Measurements from ENCODE around the gene RUNX3.
A peak's percentile ranks its signal among the peaks of the same experiment; 100 is the strongest.

RUNX3 gene

GRCh38 chr1:24964811-24965570, 34.9 kb upstream of the RUNX3 start:
- TF ChIP-seq CTCF (IDR thresholded peaks at IDR 0.05): no peak
- Histone ChIP-seq H3K36me3 (no peaks in the 10 kb centered on the region), H3K27me3 (peaks cover 7% of the 10 kb centered on the region), H3K4me1 (ENCODE audit: control insufficient read depth in 1 of 2, insufficient read depth in 1 of 2, low read depth in 1 of 2, low read length in 1 of 2) (peaks cover 0 to 4% of the 10 kb centered on the region in 2 experiments), H3K27ac (no peak overlapping the region), H3K4me3 (ENCODE audit: low read depth in 1 of 2, low read length in 1 of 2) (peak overlapping the region in 1 of 2 experiments; percentile 26), H3K9me3 (no peaks in the 10 kb centered on the region)

GRCh38 chr1:24963943-24964693, 34.0 kb upstream of the RUNX3 start:
- Histone ChIP-seq H3K4me3 (ENCODE audit: low read depth in 1 of 2, low read length in 1 of 2) (no peak overlapping the region), H3K27ac (no peak overlapping the region), H3K4me1 (ENCODE audit: control insufficient read depth in 1 of 2, insufficient read depth in 1 of 2, low read depth in 1 of 2, low read length in 1 of 2) (peaks cover 0 to 4% of the 10 kb centered on the region in 2 experiments), H3K36me3 (no peaks in the 10 kb centered on the region), H3K27me3 (no peaks in the 10 kb centered on the region), H3K9me3 (no peaks in the 10 kb centered on the region)
- TF ChIP-seq CTCF (IDR thresholded peaks at IDR 0.05): no peak

- H3K4me3 ChIP-seq (ENCODE audit: low read depth in 1 of 2, low read length in 1 of 2): no peak overlapping the region
- H3K4me1 ChIP-seq (ENCODE audit: control insufficient read depth in 1 of 2, insufficient read depth in 1 of 2, low read depth in 1 of 2, low read length in 1 of 2): peaks cover 0 to 6% of the 10 kb centered on the region in 2 experiments
- H3K36me3 ChIP-seq: no peaks in the 10 kb centered on the region
- TF ChIP-seq CTCF (IDR thresholded peaks at IDR 0.05): no peak
- H3K9me3 ChIP-seq: no peaks in the 10 kb centered on the region
- no peaks in the 10 kb centered on the region for H3K27me3 ChIP-seq
- no peak overlapping the region for H3K27ac ChIP-seq
Measured at GRCh38 chr1:24963099-24963872, 33.2 kb upstream of the RUNX3 start.

GRCh38 chr1:24961961-24962861, 32.1 kb upstream of the RUNX3 start:
- H3K36me3 ChIP-seq: no peaks in the 10 kb centered on the region
- TF ChIP-seq CTCF (IDR thresholded peaks at IDR 0.05): no peak
- H3K4me1 ChIP-seq (ENCODE audit: control insufficient read depth in 1 of 2, insufficient read depth in 1 of 2, low read depth in 1 of 2, low read length in 1 of 2): peaks cover 0 to 7% of the 10 kb centered on the region in 2 experiments
- no peak overlapping the region for H3K4me3 ChIP-seq (ENCODE audit: low read depth in 1 of 2, low read length in 1 of 2)
- no peak overlapping the region for H3K27ac ChIP-seq
- no peaks in the 10 kb centered on the region for H3K27me3 ChIP-seq
- no peaks in the 10 kb centered on the region for H3K9me3 ChIP-seq

- no peak overlapping the region for H3K4me3 ChIP-seq (ENCODE audit: low read depth in 1 of 2, low read length in 1 of 2)
- TF ChIP-seq CTCF (IDR thresholded peaks at IDR 0.05): no peak
- H3K27ac ChIP-seq: no peak overlapping the region
- no peaks in the 10 kb centered on the region for H3K36me3 ChIP-seq
- no peaks in the 10 kb centered on the region for H3K9me3 ChIP-seq
- no peaks in the 10 kb centered on the region for H3K27me3 ChIP-seq
- H3K4me1 ChIP-seq (ENCODE audit: control insufficient read depth in 1 of 2, insufficient read depth in 1 of 2, low read depth in 1 of 2, low read length in 1 of 2): peaks cover 0 to 3% of the 10 kb centered on the region in 2 experiments
Measured at GRCh38 chr1:24961334-24961733, 31.3 kb upstream of the RUNX3 start.
